Measurements from ENCODE around the gene MSMB. TPM values are rescaled to one million over a fixed set of nuclear protein-coding genes. Genes with fewer than 3 reads are reported as not detected.

The MSMB gene
- total and polyA plus RNA-seq, 2 of the 4 experiments (the other 2 are of a cell fraction): not detected

- Histone ChIP-seq H2AK5ac (ENCODE audit: low read depth, low read length) (no peak overlapping the region), H3K9me3 (ENCODE audit: control insufficient read depth, insufficient read depth, low read length) (no peaks in the 10 kb centered on the region), H2AK9ac (replicated peaks; ENCODE audit: low read depth, low read length, poor library complexity) (no peak overlapping the region), H2BK20ac (ENCODE audit: low read depth, low read length) (no peak overlapping the region), H4K8ac (ENCODE audit: low read depth in 2 of 2, low read length in 2 of 2) (no peak overlapping the region), H4K5ac (ENCODE audit: low read depth, low read length) (no peak overlapping the region), H2BK5ac (ENCODE audit: low read depth, low read length, poor library complexity, severe bottlenecking) (no peak overlapping the region), H3K14ac (replicated peaks; ENCODE audit: low read depth, low read length) (no peak overlapping the region), H3K56ac (ENCODE audit: extremely low read depth, insufficient read depth, low read length) (no peak overlapping the region), H3K79me1 (ENCODE audit: low read depth in 1 of 2, low read length in 2 of 2) (peaks cover 3 to 34% of the 10 kb centered on the region in 2 experiments; a peak in 2 of 4 replicates), H3K9ac (ENCODE audit: low read depth, low read length) (no peak overlapping the region), H2BK15ac (ENCODE audit: low read depth, low read length) (no peak overlapping the region), H3K4me1 (ENCODE audit: control insufficient read depth, insufficient read depth, low read length) (peaks cover 21% of the 10 kb centered on the region), H3K18ac (ENCODE audit: low read depth, low read length) (no peak overlapping the region), H2BK120ac (ENCODE audit: low read depth, low read length) (no peak overlapping the region), H3K27me3 (ENCODE audit: control insufficient read depth, insufficient read depth, low read length) (no peaks in the 10 kb centered on the region), H3K9me1 (ENCODE audit: insufficient read depth, low read length) (peaks cover 6% of the 10 kb centered on the region; the same call in 1 of the 2 replicates), H3K4me2 (ENCODE audit: low read depth, low read length) (no peak overlapping the region), H3K23ac (ENCODE audit: low read depth, low read length) (no peak overlapping the region), H3K4me3 (ENCODE audit: insufficient read depth, low read depth, low read length) (no peak overlapping the region), H3K36me3 (ENCODE audit: control insufficient read depth, insufficient read depth, low read length) (no peaks in the 10 kb centered on the region), H4K91ac (ENCODE audit: insufficient read depth, low read depth, low read length) (no peak overlapping the region), H4K20me1 (ENCODE audit: insufficient read depth, low read length) (peaks cover 64% of the 10 kb centered on the region), H2AFZ (replicated peaks; ENCODE audit: low read length, poor library complexity) (no peak overlapping the region), H3K27ac (ENCODE audit: insufficient read depth, low read length) (no peak overlapping the region), H3K4ac (ENCODE audit: low read depth, low read length) (no peak overlapping the region)
- DNase-seq (no peak), ATAC-seq (ENCODE audit: low read depth) (no peak)
- no peak for TF ChIP-seq NFE2L2 (IDR thresholded peaks at IDR 0.05; ENCODE audit: low read depth, low read length)
- no peak for TF ChIP-seq USF2 (IDR thresholded peaks at IDR 0.05; ENCODE audit: low read depth, low read length)
- no peak for TF ChIP-seq BHLHE40 (IDR thresholded peaks at IDR 0.05; ENCODE audit: low read depth, low read length)
- no peak for TF ChIP-seq MXI1 (IDR thresholded peaks at IDR 0.05; ENCODE audit: borderline replicate concordance, low read depth, low read length)
- TF ChIP-seq RCOR1 (IDR thresholded peaks at IDR 0.05; ENCODE audit: insufficient replicate concordance, low read length): no peak
- no peak for TF ChIP-seq SMC3 (IDR thresholded peaks at IDR 0.05; ENCODE audit: low read depth, low read length)
- TF ChIP-seq MAFK (IDR thresholded peaks at IDR 0.05; ENCODE audit: low read depth, low read length): no peak
- TF ChIP-seq RAD21 (IDR thresholded peaks at IDR 0.05; ENCODE audit: low read length): no peak
- TF ChIP-seq CEBPB (IDR thresholded peaks at IDR 0.05; ENCODE audit: low read depth, low read length): no peak
- no peak for TF ChIP-seq CHD1 (IDR thresholded peaks at IDR 0.05; ENCODE audit: low read depth, low read length)
- TF ChIP-seq, protein P1, sequence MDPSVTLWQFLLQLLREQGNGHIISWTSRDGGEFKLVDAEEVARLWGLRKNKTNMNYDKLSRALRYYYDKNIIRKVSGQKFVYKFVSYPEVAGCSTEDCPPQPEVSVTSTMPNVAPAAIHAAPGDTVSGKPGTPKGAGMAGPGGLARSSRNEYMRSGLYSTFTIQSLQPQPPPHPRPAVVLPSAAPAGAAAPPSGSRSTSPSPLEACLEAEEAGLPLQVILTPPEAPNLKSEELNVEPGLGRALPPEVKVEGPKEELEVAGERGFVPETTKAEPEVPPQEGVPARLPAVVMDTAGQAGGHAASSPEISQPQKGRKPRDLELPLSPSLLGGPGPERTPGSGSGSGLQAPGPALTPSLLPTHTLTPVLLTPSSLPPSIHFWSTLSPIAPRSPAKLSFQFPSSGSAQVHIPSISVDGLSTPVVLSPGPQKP (IDR thresholded peaks at IDR 0.05; ENCODE audit: borderline replicate concordance, low read depth, low read length): no peak
- no peak for TF ChIP-seq RFX5 (IDR thresholded peaks at IDR 0.05; ENCODE audit: low read depth, low read length)
- no peak for TF ChIP-seq POLR2A (IDR thresholded peaks at IDR 0.05; ENCODE audit: low read depth, low read length)
- TF ChIP-seq MAZ (IDR thresholded peaks at IDR 0.05; ENCODE audit: borderline replicate concordance, low read depth, low read length): no peak
- TF ChIP-seq FOS (IDR thresholded peaks at IDR 0.05; ENCODE audit: low read depth, low read length): no peak
- TF ChIP-seq, protein P2, sequence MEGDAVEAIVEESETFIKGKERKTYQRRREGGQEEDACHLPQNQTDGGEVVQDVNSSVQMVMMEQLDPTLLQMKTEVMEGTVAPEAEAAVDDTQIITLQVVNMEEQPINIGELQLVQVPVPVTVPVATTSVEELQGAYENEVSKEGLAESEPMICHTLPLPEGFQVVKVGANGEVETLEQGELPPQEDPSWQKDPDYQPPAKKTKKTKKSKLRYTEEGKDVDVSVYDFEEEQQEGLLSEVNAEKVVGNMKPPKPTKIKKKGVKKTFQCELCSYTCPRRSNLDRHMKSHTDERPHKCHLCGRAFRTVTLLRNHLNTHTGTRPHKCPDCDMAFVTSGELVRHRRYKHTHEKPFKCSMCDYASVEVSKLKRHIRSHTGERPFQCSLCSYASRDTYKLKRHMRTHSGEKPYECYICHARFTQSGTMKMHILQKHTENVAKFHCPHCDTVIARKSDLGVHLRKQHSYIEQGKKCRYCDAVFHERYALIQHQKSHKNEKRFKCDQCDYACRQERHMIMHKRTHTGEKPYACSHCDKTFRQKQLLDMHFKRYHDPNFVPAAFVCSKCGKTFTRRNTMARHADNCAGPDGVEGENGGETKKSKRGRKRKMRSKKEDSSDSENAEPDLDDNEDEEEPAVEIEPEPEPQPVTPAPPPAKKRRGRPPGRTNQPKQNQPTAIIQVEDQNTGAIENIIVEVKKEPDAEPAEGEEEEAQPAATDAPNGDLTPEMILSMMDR (conservative IDR thresholded peaks at IDR 0.05; ENCODE audit: low read depth, low read length): no peak
- BruUV-seq (replicated peaks): no TSS peak
- intact Hi-C loops (cut with micrococcal nuclease) (loop anchor here (10.0 kb wide), 1 partner anchor 561 kb away; no protein-coding TSS in a partner anchor), in situ Hi-C loops (cut with MboI; ENCODE audit: low sequenced_read_pairs) (no loop called here), dilution Hi-C loops (cut with HindIII; ENCODE audit: low sequenced_read_pairs, unreplicated experiment) (no loop called here)
- ChIA-PET POLR2A (ENCODE audit: unreplicated experiment) (no interaction called here), CTCF (no interaction called here)
Observed at GRCh38 chr10:46026106-46026505, 20.0 kb downstream of the MSMB start.
